NCI-H2227 treated with DMSO at 0.1 percent for 48 hours (cell line): ENCODE results near the gene LRFN2.
A peak's percentile ranks its signal among the peaks of the same experiment; 100 is the strongest.

Source experiments
- DNase-seq: peaks from one replicate; lab custom pipeline; 2025; lab: John Stamatoyannopoulos, UW

LRFN2 gene

DNA sequence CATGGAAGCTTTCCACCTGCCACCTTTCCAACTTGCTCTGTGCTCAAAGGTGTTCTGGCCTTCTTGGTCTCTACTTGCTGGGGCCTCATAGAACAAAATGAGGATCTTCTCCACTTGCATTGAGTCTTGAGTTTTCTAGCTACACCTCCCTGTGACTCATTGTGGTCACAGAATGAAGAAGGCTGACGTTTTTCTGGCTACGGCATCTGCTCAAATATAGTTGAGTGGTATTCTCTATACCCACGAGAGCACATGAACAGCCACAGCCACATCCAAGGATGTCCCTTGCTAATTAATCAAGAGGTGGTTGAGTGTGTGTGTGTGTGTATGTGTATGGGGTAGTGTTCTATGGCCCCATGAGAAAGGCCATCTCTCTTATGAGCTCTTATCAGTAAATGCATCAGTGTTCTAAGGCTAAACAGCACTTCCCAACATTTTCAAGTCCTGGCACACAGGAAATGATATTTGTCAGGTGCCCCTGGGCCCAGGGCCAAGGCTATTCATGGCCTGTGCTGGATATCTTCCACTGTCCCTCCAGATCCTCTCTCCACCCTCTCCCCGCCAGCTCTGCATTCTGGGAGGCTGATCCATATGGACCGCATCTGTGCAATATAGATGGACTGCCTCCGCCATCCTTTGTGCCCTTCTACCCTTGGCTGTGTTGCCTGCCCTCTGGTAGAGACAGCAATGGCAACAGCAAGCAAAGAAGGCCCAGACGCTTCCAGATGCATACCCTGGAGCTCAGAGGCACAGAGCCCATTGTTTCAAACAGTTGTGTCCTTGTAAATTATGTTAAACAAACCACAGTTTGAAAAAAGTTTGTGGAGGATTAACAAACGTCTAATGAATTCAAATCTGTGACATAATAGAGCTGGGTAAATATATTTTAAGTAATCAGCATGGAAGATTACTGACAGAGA lies 150.2 kb downstream of the LRFN2 start:
- no peak for DNase-seq

DNA sequence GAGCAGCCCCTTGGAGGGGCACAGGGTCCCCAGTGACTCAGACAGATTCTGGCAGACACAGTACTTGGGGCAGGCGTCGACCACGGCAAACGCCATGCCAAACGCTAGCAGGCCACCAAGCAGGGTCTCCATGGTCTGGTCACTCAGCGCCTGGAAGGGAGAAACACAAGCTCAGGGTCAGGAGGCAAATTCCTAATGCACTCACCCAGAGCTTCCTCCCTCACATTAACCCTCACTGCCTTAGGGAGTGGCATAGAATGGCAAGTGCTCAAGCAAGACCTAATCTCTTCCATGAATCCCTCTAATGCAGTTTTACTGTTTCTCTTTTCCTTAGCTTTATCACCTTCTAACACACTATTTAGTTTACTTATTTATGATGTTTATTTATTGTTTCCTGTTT lies 154.2 kb downstream of the LRFN2 start:
- no peak for DNase-seq

DNA sequence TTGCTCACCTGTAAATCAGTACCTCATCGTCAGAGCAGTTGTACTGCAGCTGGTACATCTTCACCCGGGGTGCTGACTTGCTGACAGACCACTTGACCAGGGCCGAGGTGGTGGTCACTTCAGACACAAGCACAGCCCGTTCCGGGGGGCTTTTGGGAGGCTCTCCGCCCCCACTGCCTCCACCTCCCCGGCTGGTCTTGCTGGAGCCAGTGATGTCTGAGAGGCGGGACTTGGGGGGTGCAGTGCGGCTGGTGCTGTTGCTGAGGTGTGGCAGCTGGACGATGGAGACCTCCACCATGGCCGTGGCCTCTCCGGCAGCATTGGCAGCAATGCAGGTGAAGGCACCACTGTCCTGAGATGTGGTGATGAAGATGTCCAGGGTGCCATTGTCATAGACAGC lies 155.5 kb downstream of the LRFN2 start:
- DNase-seq = no peak

DNA sequence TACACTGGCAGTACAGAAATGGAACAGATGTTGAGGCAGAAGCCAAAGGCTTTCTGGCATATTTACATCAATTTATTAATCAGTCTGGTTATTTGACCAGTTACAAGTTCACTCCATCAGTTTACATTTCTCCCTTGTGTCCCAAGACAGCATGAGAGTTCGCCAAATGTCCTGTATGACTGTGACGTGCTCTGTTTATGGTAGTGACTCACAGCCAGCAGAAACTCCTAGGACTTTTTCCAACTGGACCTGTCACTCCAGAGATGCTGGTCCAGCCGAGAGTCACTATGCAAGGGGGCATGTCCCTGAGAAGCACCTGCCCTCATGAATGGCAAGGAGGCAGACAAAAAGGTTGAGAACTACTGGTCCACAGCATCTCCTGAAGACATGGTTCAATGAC lies 160.0 kb downstream of the LRFN2 start:
- no peak for DNase-seq

DNA sequence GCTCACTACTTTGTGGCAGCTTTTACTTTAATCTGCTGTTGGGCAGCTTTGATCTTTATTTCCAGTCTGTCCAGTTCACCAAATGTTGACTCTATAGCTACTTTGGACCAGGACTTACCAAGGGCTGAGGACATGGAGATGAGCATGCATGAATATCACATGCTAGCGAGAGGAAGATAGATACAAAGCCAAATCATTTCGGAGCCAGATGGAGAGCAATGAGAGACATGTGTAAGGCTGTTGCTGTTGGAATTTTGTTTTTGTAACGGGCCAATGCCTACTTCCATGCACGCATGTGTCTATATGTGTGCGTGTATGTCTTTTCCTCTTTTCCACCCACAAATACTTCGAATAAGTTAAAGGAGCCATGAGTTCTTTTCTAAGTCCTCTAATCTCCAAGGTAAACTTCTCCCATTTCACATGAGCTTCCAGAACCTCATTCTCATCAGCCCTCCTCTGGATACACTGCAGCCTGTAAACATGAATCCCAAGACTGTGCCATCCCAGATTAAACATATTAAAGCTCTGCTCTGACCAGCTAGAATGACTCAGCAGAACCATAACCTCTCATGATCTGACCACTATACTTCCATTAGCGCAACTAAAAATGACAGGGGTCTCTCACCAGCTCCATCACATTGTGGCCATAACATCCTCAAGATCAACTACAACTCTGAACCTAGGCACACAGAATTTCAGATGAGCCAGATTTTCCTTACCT lies 160.7 kb downstream of the LRFN2 start:
- DNase-seq = no peak

DNA sequence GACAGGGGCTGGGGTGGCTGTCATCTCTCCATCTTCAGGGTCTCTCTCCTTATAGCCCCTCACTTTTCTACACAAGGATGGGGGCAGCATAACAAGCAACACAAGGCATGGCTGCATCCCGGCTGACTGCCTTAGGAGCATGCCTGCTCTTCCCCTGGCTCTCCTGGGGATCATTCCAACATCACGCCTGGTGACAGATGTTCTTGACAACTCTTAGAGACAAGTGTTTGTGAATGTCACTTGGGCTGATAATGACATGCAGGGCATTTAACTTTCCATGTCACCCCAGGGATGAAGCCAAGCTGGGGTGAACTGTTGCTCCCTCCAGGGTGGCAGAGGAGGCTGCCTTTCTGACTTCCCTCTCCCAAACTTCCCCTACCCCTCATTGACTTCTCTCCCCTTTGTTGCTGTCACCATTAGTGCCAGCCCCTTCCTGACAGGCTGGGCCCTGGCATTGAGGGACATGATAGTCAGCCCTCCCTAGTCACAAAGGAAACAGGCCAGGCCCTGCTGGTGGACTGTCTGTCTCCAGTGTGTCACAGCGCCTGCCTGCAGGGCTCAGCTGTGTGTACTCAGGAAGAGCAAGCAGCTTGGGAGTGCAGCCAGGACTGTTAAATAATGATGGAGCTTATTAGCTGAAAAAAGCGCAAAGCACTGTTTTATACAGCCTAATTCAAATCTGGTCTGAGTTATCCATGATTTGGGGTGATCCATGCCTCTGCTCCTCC lies 161.8 kb downstream of the LRFN2 start:
- no peak for DNase-seq

DNA sequence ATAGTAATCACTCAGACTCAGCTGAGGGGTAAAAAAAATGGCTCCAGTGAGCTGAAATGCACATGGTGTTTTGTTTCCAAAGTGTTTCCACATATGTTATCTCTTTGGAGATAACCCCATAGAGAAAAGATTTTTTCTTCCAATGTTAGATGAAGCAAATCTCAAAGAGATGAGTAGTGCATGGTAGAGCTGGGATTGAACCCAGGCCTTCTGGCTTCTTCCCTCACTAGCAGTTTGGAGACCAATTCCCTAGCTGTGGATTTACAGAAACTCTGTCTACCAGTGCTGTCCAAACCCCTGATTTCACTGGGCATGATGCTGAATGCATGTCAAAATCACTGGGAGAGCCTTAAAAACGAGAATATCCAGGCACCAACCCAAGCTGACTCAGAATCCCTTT lies 165.1 kb downstream of the LRFN2 start:
- DNase-seq = no peak

DNA sequence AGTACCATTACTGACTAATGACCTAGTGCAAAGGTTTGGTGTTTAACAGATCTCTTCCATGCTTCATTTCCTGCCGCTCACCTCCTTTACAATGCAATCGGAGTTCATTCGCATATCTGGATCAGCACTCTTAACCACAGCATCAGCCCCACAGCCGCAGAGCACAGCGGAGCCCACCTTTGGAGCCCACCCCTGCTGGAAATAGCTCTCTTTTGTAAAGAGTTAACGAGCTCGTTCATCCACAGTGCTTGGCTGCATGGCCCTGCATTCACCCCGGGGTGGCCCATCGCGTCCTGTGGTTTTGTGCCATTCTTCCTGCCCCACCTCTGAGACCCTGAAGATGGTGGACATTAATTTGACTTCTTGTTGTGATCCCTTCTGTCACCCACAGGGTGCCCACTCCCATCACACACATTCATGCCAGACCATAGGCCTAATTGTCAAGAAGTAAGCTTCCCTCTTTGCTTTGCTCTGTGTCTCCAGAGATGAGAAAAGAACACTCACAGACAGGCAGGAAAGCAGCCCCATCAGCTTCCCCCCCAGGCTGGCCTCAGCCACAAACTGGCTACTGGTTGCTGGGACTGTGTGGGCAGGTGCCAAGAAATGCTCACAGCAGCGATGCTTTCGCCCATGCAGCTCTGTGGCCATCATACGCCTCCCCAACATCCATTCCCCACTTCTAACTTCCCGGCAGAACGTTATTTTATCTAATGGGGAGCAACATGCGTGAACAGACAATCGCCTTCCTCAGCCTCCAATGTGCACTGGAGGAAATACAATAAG lies 167.0 kb downstream of the LRFN2 start:
- DNase-seq = no peak

DNA sequence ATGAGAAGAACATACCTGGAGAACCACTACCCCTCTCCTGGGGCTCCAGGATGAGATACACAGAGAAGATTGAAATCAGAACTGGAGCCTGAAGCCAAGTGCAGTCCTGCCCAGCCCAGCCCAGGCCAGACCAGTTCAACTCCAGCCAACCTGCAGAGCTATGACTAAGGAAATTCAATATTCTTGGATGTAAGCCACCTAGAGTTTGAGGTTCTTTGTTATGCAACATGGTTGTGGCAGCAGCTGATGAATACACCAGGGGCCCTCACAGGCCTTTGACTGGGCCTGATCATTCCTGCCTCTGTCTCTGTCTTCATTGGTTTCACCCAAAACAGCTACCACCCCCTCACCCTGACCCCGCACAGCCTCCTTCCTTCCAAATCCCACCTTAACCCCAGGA lies 167.8 kb downstream of the LRFN2 start:
- DNase-seq = no peak

DNA sequence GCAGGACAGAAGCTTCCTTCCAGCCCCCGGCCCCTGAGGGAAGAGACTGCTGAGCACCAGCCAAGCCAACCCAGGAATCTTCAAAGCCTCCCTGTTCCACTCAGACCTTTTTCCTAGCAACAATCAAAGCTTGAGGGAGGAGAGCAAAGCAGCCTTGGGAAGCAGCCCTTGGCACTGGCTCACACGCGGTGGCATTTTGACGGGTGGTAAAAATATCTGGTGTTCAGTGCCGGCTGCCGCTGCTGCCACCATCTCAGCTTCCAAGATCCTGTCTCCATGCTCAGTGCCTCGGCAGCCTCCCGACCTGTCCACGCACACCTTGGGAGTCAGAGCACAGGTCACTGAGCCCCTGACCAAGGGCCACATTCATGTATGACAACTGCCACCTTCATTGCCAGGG lies 170.1 kb downstream of the LRFN2 start:
- no peak for DNase-seq

DNA sequence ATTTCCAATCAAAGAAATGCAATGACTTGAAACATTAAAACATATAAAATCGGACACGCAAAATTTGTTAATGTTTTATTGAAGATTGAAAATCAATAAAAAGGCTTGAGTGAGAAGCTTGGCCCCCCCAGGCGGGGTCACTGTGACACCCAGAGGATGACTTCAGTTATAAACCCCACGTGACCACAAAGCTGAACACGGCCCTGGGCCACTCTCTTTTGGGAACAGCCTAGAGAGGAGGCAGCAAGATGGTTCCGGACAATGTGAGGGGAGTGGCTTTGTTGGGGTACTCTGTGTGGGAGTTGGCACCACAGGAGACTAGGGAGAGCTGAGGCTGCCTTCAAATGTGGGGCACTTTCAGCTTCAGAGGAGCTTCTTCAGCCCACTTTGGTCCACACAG lies 172.5 kb downstream of the LRFN2 start:
- no peak for DNase-seq

DNA sequence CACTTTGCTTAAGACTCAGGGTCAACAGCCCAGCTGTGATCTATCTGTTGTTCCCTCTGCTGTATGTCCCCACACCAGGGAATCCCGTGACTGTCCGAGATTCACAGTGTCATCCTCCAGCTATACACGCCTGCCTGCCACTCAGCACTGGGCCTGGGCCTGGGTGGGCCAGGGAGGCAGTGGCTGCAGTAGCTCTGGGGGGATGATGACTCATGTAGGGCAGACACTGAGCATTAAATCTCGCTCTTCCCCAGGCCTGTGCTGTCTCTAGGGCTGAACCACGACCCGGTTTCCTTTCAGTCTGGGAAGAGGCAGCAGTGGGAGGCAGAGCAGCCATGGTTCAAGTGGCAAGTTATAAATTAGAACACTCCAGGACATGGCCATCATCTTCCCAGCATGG lies 173.9 kb downstream of the LRFN2 start:
- peak; percentile 47 for DNase-seq

DNA sequence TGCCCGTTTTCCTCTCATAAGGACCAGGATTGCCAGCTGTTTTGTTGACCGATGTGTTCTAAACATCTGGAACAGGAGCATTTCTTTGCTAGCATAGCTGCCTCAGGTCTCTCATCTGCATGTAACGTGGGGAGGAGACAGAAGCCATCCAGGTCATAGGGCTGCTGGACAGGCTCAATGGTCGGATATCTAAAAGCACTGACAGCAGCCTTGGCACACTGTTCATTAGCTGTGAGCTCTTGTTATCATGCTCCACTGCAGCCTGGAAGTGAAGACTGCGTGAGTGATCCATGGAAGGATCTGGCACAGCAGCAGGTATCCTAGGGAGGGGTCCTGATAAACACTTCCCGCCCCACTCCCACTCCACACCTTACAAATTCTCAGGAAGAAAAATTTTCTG lies 175.3 kb downstream of the LRFN2 start:
- DNase-seq = no peak

DNA sequence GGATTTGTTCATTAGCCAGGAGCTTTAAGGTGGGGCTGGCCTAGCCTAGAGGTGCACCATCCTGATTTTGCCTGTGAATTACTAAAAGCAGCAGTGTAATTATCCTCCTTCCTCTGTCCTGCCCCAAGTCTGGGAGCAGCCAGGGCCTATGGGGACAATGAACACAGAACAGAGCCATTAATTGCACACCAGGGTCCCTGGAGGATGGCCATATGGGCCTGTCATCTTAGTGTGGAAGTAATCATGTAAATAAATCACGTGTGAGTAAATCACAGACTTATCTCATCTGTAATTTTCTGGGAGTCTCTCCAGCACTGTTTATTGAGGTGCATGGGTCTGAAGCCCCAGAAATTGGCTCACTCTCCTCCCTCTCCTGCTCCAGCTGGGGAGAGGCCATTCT lies 176.3 kb downstream of the LRFN2 start:
- DNase-seq = no peak

DNA sequence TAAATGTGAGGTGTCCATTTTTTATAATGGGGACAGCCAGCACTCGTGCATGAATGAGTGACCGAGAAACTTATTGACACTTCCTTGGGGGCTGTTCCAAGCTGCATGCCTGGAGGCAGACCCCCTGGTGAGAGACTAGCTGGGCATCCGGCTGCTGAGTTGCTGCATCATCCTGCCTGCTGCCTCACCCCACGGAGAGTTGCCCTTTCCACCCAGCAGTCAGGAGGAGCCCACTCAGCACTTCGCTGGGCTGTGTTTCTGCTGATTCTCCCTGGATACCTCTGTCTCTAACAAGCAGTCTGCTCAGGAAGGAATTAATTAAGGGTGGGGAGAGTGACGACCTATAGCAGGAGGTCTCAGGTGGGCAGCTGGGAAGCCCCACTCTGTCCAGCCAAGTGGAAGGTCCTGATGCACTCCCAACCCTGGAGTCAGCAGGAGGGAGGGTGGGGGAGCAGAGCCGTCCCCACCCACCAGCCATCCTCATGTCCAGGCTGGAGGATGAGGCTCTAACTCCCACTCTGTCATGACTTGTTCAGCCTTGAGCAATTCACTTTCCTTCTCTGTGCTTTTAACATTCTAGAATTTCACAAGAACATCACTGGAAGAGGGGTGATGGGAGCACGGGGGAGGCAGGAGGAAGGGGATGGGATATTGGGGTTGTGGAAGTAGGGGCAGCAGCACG lies 177.3 kb downstream of the LRFN2 start:
- DNase-seq = no peak

DNA sequence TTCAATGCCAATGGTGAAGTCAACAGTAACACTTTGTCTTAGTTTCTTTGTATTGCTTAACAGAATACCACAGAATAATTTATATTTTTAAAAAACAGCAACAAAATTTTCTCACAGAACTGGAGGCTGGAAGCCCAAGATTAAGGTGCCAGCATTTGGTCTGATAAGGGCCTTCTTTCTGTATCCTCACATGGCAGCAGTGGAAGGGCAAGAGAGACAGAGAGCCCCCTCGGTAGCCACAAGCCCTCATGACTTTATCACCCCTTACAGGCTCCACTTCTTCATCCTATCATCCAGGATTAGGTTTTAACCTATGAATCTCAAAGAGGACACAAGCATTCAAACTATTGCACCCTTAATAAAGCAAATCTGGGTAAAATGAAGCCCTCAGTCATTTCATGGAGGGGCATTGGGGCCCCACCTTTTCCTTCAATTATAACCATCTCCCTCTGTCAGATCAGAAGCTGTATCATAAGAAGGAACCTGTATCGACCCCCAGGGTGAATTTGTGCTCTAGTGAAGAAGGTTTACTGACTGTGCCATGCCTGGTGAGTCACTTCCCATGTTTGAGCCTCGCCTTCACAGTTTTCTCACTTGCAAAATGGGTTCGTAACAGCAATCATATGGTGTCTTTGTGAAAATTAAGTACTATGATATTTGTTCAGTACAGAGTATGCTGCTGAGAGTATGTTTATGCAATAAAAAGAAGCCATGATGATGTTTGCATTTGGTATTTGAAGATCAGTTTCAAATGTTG lies 178.2 kb downstream of the LRFN2 start:
- DNase-seq = no peak

DNA sequence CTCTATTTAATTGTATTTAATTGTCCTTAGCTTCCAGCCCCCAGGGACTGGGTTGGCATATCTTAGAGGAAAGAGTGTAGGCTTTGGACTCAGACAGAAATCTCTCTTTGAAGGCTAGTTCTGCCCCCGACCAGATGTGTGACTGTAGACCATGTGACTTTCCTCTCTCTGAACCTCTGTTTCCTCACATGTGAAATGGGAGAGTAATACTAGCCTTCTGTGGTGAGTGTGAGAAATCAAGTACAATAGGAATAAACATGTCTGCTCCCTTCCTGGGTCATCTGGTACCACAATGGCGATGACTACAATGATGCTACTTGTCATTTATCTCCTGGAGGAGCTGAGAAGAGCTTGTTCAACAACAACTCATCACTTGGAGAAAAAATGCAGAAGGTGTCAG lies 179.9 kb downstream of the LRFN2 start:
- no peak for DNase-seq

DNA sequence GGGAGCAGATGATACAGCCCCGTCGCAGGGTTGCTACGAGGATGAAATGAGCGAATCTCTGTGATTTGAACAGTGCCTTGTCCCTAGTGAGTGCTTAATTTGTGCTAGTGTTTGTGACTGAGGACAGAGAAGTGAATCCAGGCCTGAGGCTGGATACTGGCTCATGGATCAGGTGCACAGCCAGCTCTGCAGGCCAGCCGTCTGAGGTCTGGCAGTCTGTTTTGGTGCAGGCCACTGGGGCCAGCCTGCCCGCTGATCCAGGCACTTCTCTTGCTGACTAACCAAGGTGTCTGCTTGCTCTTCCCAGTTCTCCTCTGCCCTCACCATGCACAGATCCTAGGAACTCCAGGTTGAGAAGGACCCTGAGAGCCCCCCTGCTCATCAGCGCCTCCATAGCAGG lies 181.0 kb downstream of the LRFN2 start:
- no peak for DNase-seq

DNA sequence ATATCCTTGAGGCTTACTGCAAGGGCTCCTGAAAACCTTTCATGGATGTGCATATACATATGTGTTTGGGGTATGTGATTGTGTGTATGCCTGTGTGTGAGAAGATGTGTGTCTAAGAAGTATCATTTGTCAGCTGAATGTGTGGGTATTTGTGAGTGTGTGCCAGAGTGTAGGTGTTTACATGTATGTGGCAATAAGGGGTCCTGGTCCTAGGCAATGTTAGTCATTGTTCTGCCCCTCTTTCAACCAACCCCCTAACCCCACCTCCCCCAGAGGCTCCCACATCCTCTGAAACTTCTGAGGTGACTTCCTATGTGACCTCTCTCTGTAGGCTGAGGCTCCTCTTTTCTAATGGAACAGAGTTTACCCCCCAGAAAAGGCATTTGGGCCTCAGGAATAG lies 186.4 kb downstream of the LRFN2 start:
- DNase-seq = no peak

DNA sequence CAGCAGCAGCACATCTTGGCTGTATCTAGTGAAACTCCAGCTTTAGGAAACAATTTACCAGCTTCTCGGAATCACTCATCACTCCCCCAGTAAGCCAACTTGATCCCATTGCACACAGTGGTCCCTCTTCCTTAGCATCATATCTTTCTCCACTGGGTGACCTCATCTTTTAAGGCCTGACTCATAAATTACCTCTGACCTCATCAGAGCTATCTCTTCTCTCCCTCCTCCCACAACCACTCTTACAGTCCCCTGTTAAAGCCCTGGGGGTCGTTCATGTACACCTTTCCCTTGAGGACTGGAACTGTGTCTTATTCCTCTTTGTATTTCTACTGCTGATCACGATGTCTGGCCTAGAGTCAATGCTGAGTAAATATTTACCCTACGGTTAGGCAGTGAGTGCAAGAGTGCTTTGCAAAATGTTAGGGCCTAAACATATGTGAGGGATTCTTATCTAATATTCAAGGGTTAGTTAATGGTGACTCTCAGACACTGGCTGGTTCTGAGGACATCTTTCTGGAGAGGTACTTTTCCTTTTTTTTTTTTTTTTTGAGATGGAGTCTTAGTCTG lies 187.2 kb downstream of the LRFN2 start:
- no peak for DNase-seq
